CD4-positive, alpha-beta T cell treated with Interleukin-15 for 1 hour (primary cell): ENCODE measurements around the gene SCIMP.
"Not testable (repeated sequence)": the region's sequence is repeated elsewhere in the genome, so short reads cannot be mapped to it uniquely, and the experiment has no call there.

ENCODE experiments used
- DNase-seq: peaks from one replicate; pipeline ENCODE4 v3.0.0-alpha.2; 2020

The SCIMP gene

DNA sequence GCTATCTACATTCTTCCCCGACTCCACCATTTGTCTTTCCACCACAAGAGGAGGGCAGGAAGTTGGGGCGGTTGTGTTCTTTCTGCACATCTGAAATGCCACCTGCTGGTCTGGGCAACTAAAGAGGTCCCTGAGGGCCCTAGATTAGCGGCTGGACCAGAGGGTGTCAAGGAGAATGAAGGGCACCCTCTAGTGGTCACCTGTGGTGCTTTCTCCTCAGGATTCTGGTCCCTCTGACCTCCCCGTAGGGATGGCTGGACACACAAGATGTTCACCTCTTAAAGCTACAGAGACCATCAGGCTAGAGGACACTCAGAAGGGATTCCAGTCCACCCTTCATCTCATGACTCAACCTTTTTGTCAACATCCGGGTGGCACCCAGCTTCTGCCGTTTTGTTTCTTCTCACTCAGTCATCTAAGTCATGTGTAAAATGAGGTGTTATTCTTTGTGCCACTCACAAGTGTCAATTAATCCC is 2.9 kb upstream of the SCIMP start:
- peak; percentile 74 for DNase-seq

DNA sequence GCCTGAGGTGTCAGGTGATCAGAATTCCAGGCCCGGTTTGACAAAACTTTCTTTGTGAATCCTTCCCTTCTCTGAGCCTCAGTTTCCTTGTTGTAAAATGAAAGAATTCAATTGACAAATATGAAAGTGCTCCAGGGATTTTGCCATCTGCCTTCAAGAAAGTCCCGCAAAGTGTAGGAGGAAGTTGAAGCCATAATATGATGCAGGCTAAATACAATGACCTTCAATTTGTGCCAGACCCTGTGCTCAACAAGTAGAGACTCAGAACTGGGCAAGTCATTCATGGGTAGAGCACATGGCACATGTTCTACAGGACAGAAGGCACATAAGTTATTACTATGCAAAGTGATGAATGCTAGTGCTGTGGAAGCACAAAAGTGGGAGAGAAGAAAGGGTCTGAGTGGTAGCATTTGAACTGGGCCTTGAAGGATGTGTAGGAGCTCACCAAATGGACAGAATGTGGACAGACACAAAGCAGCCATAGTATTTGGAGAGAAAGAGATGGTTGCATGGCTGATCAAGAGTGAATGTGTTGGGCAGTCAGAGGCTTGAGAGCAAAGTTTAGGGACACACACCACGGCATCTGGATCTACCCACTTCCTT is 2.4 kb upstream of the SCIMP start:
- no peak for DNase-seq

DNA sequence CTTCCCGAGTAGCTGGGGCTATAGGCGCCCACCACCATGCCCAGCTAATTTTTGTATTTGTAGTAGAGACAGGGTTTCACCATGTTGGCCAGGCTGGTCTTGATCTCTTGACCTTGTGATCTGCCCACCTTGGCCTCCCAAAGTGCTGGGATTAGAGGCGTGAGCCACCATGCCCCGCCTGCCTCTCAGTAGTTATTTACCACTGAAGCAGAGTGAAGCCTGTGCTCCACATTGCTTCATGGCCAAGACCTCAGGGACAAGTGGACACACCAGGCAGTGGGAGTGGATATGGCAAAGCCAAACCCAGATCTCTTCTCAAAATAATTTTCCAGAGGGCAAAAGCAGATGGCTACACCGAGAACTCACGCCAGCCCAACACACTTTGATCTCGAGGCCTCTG is 1.2 kb downstream of the SCIMP start:
- DNase-seq, result not testable (repeated sequence)

GRCh38 chr17:5226940-5227878 is 7.5 kb downstream of the SCIMP start:
- DNase-seq, result peak; percentile 59

- no peak for DNase-seq
These were observed 8.8 kb downstream of the SCIMP start for GRCh38 chr17:5225668-5226457.

DNA sequence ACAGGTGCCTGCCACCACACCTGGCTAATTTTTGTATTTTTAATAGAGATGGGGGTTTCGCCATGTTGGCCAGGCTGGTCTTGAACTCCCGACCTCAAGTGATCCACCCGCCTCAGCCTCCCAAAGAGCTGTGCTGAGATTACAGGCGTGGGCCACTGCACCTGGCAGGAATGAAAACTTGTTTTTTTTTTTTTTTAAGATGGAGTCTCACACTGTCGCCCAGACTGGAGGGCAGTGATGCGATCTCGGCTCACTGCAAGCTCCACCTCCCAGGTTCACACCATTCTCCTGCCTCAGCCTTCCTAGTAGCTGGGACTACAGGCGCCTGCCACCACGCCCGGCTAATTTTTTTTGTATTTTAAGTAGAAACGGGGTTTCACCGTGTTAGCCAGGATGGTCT is 12.7 kb downstream of the SCIMP start:
- not testable (repeated sequence) for DNase-seq

DNA sequence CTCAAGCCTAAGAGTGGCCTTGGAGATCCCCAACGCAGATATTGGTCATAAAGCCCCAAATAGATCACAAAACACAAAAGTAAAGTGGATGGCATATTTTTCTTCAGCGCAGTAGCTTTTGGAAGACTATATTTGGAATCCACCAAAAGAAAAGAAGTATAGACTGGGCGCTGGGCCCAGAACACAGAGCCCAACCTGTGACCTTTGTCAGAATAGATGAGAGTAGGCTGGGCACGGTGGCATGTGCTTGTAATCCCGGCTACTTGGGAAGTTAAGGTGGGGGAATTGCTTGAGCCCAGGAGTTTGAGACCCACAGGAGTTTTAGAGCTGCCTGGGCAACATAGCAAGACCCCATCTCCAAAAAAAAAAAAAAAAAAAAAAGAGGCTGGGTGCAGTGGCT is 14.6 kb downstream of the SCIMP start:
- no peak for DNase-seq

- DNase-seq, result no peak
These were observed 15.1 kb downstream of the SCIMP start for GRCh38 chr17:5219536-5219935.

DNA sequence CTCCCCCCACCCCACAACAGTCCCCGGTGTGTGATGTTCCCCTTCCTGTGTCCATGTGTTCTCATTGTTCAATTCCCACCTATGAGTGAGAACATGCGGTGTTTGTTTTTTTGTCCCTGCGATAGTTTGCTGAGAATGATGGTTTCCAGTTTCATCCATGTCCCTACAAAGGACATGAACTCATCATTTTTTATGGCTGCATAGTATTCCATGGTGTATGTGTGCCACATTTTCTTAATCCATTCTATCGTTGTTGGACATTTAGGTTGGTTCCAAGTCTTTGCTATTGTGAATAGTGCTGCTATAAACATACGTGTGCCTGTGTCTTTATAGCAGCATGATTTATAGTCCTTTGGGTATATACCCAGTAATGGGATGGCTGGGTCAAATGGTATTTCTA is 17.1 kb downstream of the SCIMP start:
- DNase-seq, result not testable (repeated sequence)

GRCh38 chr17:5211458-5211857 is 23.2 kb downstream of the SCIMP start:
- no peak for DNase-seq

- DNase-seq, result no peak
These were observed 23.9 kb downstream of the SCIMP start for GRCh38 chr17:5210614-5211252.

DNA sequence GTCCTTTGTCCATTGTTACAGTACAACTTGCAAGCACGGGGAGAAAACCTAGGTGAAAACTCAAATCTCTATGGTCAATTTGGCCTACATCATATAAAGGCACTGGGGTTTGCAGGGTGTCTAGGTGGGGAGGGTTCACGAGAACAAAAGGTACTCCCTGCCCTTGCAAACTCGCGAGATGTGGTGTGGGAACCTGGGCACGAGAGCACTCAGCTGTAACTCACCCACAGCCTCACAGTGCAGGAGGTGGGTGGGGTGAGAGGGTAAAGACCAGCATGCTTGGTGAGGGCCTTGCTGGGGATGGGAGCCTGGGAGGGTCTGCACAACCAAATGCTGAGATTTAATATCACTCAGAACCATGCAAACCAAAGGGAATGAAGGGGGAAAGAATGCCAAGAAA is 24.6 kb downstream of the SCIMP start:
- DNase-seq, result no peak

- no peak for DNase-seq
These were observed 25.3 kb downstream of the SCIMP start for GRCh38 chr17:5209396-5209795.

DNA sequence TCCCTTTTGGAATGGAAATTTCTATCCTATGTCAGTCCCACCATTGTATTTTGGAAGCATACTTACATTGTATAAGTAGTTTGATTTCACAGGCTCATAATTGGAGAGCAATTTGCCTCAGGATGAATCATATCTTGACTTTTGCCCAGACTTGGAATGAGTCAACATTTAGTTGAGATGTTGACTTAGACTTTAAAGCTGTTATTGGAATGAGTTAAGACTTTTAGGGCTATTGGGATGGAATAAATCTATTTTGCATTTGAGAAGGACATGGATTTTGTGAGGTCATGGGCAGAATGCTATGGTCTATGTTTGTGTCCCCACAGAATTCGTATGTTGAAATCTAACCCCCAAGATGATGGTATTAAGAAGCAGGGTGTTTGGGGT is 30.8 kb downstream of the SCIMP start:
- DNase-seq, result no peak

DNA sequence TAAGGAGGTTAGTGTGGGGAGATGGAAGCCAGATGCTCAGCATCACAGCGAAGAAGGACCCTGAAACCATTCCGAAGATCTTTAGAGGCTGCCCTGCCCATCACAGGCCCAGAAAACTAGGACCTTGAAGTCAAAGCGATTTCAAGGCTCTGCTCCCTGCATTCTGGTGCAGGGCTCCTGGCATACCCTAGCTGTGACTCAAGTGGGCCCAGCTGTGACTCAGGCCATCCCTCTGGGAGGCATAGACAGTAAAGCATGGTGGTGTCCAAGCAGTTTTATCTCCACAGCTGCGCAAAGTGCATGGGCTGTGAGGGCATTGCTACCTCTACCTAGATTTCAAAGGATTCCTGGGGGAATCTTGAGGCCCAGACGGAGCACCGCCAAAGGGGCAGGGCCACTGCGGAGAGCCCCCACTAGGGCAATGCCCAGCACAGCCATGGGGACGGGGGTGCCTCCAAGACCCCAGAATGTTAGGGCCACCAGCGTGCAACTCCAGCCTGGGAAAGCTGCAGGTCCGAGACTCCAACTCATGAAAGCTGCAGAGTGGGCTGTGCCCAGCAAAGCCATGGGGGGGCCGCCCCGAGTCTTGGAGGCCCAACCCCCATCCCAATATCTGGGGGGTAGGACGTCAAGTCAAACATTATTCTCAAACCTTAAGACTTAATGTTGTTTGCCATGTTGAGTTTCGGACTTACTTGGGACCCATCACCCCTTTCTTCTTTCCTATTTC is 31.3 kb downstream of the SCIMP start:
- DNase-seq, result no peak

- no peak for DNase-seq
These were observed 33.6 kb downstream of the SCIMP start for GRCh38 chr17:5201011-5201410.

DNA sequence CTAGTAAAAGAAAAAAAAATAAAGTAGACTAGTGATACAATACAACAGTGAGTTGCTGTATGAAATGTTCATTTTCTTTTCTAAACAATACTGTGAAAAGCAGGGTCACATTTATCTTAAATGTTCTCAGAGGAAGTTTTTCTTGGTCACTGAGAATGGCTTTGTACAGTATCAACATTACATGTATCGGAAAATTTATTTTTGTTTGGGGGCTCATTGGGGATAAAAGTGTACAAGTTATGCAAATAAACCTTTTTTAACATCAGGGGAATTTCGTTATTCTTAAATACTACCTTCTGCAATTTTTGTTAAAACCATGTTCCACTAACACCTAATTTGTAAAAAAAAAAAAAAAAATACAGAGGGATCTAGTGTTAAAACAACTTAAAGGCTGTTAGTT is 34.3 kb downstream of the SCIMP start:
- no peak for DNase-seq

- no peak for DNase-seq
These were observed 36.2 kb downstream of the SCIMP start for GRCh38 chr17:5198472-5198871.

DNA sequence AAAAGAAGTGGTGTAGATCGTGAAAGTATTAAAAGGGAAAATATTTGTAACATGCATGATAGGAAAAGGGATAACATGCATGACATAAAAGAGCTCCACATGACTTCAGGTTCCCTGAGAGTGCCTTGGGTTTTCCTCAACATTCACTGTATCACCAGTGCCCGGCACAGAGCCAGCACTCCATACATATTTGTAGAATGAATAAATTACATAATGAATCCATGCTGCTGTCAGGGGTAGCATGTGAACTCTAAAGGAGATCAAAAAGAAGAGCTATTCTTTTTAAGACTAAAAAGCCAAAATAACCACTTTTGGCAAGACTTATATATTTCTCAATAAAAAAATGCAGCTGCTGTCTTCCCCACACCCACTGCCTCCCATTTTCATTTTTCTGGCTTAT is 40.3 kb downstream of the SCIMP start:
- no peak for DNase-seq

GRCh38 chr17:5191541-5192417 is 42.9 kb downstream of the SCIMP start, which contains the start of gene ZNF594:
ZNF594 (minus strand) TSS chr17:5191868; CDS start chr17:5184256, 7,612 bp downstream.
- peak; percentile 97 for DNase-seq

DNA sequence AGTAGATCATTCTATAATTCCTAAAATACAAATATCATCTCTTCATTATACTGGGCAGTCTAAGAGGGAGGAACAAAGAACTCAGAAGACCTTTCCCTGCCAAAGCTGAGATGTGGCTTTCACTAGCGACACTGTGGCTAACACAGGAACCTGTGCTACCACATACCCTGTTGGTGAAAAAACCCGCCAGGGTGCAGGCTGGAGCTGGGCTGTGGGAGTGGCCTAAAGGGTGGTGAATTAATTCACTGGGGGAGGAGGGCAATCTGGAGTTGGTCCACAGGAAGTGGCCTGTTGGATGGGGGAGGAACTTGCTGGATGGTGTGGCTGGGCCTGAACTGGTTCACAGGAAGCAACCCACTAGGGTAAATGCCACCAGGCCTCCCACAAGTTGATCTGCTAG is 50.4 kb downstream of the SCIMP start:
- DNase-seq, result peak; percentile 54
